ENCODE measurements around the gene KCNC3.

Gene KCNC3

GRCh38 chr19:50275577-50276368, 53.4 kb downstream of the KCNC3 start:
- DNase-seq = no peak

DNA sequence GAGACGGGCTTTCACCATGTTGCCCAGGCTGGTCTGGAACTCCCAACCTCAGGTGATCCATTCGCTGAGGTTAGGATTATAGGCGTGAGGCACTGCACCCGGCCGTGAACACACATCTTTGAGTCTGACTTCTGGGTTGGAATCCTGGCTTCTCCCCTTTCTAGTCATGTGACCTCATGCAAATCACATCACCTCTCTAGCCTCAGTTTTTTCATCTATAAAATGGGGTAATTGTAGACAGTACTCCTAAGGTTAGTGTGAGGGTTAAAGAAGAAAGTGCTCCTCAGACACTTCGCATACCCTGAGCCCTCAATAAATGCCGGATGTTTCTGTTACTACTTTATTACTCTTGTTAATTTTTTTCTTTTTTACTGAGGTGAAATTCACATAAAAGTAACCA, 55.4 kb downstream of the KCNC3 start:
- no peak for DNase-seq

DNA sequence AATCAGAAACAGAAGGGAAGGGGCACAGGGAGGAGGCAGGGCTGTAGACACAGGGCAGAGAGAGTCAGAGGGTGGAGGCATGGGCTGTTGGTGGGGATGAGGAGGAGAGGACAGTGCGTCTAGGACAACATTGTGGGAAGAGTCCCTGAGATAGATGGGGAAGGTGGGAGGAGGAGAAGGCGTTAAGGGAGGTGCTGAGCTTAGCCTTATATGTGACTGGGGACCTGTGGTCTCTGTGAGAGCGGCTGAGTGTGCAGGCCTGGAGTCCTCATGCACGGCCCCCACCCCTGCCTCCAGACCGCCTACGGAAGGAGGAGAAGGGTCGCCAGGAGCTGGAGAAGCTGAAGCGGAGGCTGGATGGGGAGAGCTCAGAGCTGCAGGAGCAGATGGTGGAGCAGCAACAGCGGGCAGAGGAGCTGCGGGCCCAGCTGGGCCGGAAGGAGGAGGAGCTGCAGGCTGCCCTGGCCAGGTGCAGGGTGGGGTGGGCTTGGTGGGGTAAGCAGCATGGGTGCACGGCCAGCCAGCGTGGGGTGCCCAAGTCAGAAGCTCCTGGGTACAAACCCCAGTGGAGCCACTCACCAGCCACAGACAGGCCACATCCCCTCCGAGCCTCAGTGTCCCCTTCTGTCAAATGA, 56.8 kb downstream of the KCNC3 start:
- DNase-seq = no peak

- DNase-seq = no peak
Observed at GRCh38 chr19:50269653-50270052, 59.5 kb downstream of the KCNC3 start.

DNA sequence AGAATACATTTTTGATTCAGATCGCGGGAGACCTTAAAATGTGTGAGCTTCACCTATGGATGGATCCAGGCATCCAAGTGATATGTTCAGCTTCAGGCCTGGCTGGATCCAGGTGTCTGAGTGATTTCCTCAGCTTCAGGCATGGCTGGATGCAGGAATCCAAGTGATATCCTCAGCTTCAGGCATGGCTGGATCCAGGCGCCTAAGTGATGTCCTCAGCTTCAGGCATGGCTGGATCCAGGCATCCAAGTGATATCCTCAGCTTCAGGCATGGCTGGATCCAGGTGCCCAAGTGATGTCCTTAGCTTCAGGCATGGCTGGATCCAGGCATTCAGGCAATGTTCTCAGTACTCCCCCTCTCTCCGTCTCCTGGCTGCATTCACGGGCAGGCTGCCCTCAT, 60.7 kb downstream of the KCNC3 start:
- no peak for DNase-seq

GRCh38 chr19:50268041-50268440, 61.1 kb downstream of the KCNC3 start:
- no peak for DNase-seq

GRCh38 chr19:50266896-50267295, 62.3 kb downstream of the KCNC3 start:
- DNase-seq = no peak

- DNase-seq = no peak
Observed at GRCh38 chr19:50266041-50266440, 63.1 kb downstream of the KCNC3 start.

DNA sequence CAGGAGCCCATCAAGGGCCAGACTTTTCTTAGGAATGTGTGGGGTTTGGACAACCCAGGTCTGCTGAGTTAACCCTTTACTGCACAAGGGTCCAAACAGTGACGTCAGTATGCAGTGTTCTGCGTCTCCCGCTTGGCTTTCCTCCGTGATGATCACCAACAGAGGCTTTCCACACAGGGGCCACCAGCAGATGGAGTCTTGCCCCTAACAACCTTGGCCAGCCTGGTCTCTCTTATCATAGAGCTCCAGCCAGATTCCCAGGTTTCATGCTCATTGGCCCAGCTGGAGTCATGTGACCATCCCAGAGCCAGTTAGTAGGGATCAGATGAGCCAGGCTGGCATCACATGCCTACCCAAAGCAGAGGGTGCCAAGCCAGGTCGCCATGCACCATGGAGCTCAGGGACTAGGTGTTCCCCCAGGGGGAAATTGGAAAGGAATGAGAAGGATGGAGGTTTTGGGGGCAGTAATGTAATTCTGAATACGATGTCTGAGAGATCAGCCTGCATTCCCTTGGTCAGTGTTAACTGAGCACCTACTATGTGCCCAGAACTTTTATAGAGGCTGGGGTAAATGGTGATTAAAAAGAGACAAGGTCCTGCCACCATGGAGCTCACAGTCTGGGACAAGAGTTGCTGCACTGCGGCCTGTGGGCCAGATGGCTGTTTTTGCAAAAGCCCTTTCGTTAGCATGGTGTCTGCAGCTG, 64.5 kb downstream of the KCNC3 start:
- no peak for DNase-seq

- no peak for DNase-seq
Observed at GRCh38 chr19:50263176-50263575, 66.0 kb downstream of the KCNC3 start.

All from fibroblast of skin of abdomen (primary cell).